Measurements from ENCODE around the gene DOCK2. TPM values are rescaled to one million over a fixed set of nuclear protein-coding genes. Genes with fewer than 3 reads are reported as not detected.

DOCK2 gene
- total and polyA plus RNA-seq, 9 of the 15 experiments (the other 6 are each of a cell fraction or from before 2014, with no cell fraction given): 4.5 to 42.6 (median 20.5) TPM

GRCh38 chr5:170046241-170046640 lies 409.2 kb downstream of the DOCK2 start (continued):
- no peak for TF ChIP-seq CC2D1A (IDR thresholded peaks at IDR 0.05)
- TF ChIP-seq ZNF239 (CRISPR knock-in tag; IDR thresholded peaks at IDR 0.05): no peak
- TF ChIP-seq, protein P1, sequence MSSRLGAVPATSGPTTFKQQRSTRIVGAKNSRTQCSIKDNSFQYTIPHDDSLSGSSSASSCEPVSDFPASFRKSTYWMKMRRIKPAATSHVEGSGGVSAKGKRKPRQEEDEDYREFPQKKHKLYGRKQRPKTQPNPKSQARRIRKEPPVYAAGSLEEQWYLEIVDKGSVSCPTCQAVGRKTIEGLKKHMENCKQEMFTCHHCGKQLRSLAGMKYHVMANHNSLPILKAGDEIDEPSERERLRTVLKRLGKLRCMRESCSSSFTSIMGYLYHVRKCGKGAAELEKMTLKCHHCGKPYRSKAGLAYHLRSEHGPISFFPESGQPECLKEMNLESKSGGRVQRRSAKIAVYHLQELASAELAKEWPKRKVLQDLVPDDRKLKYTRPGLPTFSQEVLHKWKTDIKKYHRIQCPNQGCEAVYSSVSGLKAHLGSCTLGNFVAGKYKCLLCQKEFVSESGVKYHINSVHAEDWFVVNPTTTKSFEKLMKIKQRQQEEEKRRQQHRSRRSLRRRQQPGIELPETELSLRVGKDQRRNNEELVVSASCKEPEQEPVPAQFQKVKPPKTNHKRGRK (tag; IDR thresholded peaks at IDR 0.05): no peak
- TF ChIP-seq SAFB2 (IDR thresholded peaks at IDR 0.05; ENCODE audit: borderline replicate concordance, low read depth, low read length, severe bottlenecking): no peak

GRCh38 chr5:170049713-170050112 lies 412.6 kb downstream of the DOCK2 start:
- H3K9ac ChIP-seq (ENCODE audit: insufficient read depth in 1 of 2, low read depth in 2 of 2, low read length in 2 of 2): no peak overlapping the region
- POLR2A ChIA-PET: interaction anchor here (1.5 kb wide), 1 partner anchor 15 kb away, joined by 3 read pairs; no protein-coding TSS in a partner anchor
- TF ChIP-seq ARID4B (CRISPR knock-in tag; IDR thresholded peaks at IDR 0.05) (no peak), ZNF75A (CRISPR knock-in tag; IDR thresholded peaks at IDR 0.05) (no peak), THAP12 (CRISPR knock-in tag; IDR thresholded peaks at IDR 0.05) (no peak), SP2 (IDR thresholded peaks at IDR 0.05; ENCODE audit: extremely low read depth, low read depth, low read length, poor library complexity, severe bottlenecking) (no peak), TAF15 (IDR thresholded peaks at IDR 0.05; ENCODE audit: low read depth, low read length) (no peak), CHD1 (IDR thresholded peaks at IDR 0.05; ENCODE audit: low read length) (no peak)
- TF ChIP-seq, protein P2, sequence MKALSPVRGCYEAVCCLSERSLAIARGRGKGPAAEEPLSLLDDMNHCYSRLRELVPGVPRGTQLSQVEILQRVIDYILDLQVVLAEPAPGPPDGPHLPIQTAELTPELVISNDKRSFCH (CRISPR knock-in tag; IDR thresholded peaks at IDR 0.05): no peak
- TF ChIP-seq, protein P2 (tag; IDR thresholded peaks at IDR 0.05): no peak

More at GRCh38 chr5:170049713-170050112, 412.6 kb downstream of the DOCK2 start:
- Histone ChIP-seq H3K27me3 (ENCODE audit: control insufficient read depth in 2 of 2, insufficient read depth in 2 of 2, low read length in 2 of 2) (no peaks in the 10 kb centered on the region), H3K4me2 (ENCODE audit: insufficient read depth, low read length) (no peak overlapping the region), H3K36me3 (ENCODE audit: control insufficient read depth, insufficient read depth, low read length) (no peaks in the 10 kb centered on the region), H3K4me1 (replicated peaks in 1 of 2; ENCODE audit: control insufficient read depth in 2 of 2, insufficient read depth in 2 of 2, low read length in 2 of 2) (no peaks in the 10 kb centered on the region), H3K27ac (ENCODE audit: extremely low read depth, low read depth, low read length) (no peak overlapping the region), H3K4me3 (no peak overlapping the region), H4K20me1 (replicated peaks; ENCODE audit: control insufficient read depth, insufficient read depth, low read length) (no peaks in the 10 kb centered on the region; the same call in 1 of the 2 replicates), H3K79me2 (ENCODE audit: control insufficient read depth, insufficient read depth, low read length) (no peaks in the 10 kb centered on the region), H3K9me3 (replicated peaks; ENCODE audit: control insufficient read depth, insufficient read depth, low read depth, low read length) (no peaks in the 10 kb centered on the region), H2AFZ (ENCODE audit: low read depth, low read length) (no peak overlapping the region), H3K9me1 (ENCODE audit: control insufficient read depth, insufficient read depth, low read length) (no peaks in the 10 kb centered on the region)
- CTCF ChIA-PET (ENCODE audit: low intra/inter-chr PET ratio): no interaction called here
- FAIRE-seq: no peak
- in situ Hi-C loops (cut with MboI) (no loop called here), intact Hi-C loops (cut with micrococcal nuclease) (no loop called here)
- DNase-seq (ENCODE audit: extremely low read depth in 1 of 4, low spot score in 3 of 4): no peak
- ATAC-seq: no peak
- no TSS peak for BruUV-seq (replicated peaks)
- WGBS (ENCODE audit: insufficient coverage, low coverage, missing lambda C conversion rate): 22% methylated on average over 3 of the region's 3 CpGs

Measured in K562 (cell line).